Fibroblast of pulmonary artery (primary cell): ENCODE data around the gene BANP.
"Not testable (repeated sequence)": the region's sequence is repeated elsewhere in the genome, so short reads cannot be mapped to it uniquely, and the experiment has no call there.

Experiments
- DNase-seq: peaks from one replicate; pipeline ENCODE4 v3.0.0-alpha.2; 2010; ENCODE audit warnings: low read depth
- H3K4me3 ChIP-seq: replicated peaks from 2 replicates; pipeline ENCODE4 v1.5.1; 2011; ENCODE audit warnings: low read depth, mild to moderate bottlenecking, control low read depth, low read length, moderate library complexity
- TF ChIP-seq, protein P1 (sequence below): IDR thresholded peaks from 2 replicates; pipeline ENCODE4 v1.5.1; 2011; ENCODE audit warnings: mild to moderate bottlenecking, control low read depth, low read length, inconsistent platforms; ENCODE audit errors: missing control alignments

Gene BANP

DNA sequence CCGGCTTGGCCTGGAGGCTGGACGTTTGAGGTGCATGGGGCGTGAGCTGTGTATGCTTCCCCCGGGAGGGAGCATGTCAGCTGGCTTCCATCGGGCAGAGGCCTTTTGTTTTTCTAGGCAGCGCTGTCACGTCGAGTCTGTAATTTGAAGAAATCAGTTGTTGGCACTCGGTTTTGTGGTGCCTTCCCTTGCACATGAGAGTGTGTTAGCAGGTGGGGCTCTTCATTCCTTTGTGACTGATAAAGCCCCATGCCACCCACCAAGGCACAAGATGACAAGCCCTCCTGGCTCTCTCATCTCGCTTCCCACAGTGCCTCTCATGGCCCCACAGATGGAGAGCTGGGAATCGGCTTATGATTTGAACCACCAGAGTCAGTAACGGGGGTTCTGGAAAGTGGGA lies 72.1 kb downstream of the BANP start:
- H3K4me3 ChIP-seq, result no peak overlapping the region
- DNase-seq, result no peak
- TF ChIP-seq, protein P1, sequence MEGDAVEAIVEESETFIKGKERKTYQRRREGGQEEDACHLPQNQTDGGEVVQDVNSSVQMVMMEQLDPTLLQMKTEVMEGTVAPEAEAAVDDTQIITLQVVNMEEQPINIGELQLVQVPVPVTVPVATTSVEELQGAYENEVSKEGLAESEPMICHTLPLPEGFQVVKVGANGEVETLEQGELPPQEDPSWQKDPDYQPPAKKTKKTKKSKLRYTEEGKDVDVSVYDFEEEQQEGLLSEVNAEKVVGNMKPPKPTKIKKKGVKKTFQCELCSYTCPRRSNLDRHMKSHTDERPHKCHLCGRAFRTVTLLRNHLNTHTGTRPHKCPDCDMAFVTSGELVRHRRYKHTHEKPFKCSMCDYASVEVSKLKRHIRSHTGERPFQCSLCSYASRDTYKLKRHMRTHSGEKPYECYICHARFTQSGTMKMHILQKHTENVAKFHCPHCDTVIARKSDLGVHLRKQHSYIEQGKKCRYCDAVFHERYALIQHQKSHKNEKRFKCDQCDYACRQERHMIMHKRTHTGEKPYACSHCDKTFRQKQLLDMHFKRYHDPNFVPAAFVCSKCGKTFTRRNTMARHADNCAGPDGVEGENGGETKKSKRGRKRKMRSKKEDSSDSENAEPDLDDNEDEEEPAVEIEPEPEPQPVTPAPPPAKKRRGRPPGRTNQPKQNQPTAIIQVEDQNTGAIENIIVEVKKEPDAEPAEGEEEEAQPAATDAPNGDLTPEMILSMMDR, result no peak

DNA sequence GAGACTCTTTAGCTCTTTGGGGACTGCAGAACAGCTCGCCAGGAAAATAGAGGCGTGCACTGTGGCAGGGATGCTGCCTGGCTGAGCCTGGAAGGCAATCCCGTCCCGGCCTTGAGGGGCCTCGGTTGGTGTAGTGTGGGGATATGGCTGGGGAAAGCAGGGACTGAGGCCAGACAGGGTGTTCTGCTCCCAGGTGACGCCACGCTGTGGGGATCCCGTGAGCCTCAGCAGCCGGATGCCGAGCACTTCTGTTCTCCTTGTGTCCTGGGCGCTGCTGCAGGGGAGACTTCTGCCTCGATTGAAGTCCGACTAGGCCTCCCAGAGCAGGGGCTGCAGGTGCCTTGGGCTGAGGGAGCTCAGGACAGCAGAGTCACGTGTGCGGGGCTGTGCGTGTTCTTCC lies 72.6 kb downstream of the BANP start:
- H3K4me3 ChIP-seq, result no peak overlapping the region
- TF ChIP-seq, protein P1, result no peak
- DNase-seq, result no peak

DNA sequence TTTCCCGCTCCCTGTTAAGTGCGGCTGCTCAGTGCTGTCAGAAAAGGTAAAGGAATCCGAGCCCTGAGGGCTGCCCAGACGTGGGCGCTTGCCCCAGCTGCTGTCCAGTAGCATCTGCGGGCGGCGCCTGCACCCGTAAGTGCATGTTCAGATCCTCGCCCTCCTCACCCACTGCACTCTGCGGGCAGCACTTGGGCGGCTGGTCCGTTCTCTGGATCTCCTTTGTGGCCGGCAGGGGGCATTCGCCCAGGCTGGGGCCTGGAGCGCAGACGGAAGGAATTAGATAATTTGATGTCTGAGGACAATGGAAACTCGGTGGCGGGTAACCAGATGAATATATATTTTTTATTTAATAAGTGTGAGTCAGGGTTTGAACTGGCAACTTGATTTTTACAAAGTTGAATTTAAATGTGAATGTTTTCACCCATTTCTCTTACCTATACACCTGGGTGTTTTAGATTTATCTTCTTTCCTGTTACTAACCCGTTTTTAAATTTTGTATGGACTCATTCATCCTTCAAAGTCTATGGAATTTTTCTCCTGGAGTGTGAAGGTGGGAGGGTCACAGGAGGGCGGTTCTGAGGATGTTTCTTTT lies 73.4 kb downstream of the BANP start:
- TF ChIP-seq, protein P1, result peak; percentile 58
- DNase-seq, result peak; percentile 63
- H3K4me3 ChIP-seq, result not testable (repeated sequence)

DNA sequence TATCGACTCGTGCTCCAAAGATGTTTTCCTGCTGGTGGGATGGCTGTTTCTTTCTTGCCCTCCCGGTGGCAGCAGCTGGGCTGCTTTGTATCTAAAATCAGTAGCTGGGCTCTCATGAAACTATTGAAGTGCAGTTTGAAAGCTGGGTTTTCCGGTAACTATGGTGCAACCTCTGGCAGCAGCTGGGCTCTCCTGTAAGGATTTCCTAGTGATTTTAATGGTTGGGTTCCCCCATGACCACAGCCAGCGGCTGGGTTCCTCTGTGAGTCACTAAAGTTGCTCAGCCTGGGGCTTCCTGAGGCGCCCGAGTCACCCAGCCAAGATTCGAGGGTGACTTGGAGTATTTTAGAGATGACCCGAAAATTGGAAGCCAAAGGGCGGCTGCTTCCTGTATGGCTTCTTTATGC lies 73.9 kb downstream of the BANP start:
- DNase-seq, result peak; percentile 83
- TF ChIP-seq, protein P1, result peak; percentile 43
- H3K4me3 ChIP-seq, result peak overlapping the region; percentile 10

DNA sequence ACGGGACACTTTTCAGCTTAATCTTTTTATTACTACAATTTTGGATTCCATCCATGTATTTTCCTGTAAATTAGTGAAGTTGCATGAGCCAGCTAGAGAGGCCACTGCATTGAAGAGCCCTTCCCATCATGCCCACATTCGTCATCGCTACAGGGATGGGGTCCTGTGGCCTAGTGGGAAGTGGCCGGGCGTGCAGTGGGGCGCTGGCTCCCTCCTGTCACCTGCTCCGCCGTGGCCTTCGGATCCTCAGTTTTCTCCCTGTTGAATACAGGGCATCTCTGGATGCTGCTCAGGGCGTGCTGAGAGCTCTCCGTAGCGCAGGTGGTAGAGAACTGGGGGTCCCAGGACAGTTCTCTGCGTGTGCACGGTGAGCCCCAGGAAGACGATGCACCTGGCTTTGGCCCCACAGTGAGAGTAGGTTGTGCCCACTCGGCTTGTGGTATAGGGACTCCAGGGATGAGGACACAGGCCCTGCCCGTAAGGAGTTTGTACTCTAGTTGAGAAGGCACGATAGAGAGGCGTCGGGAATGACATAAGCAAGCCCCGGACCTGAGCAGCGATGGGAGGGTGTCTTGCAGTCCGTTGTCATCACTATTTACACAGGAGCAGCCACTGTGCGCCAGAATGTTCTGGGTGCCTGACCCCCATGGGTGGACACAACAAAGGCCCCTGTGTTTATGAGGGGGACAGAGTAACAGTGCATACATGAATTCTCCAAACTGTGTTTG lies 74.8 kb downstream of the BANP start:
- DNase-seq, H3K4me3 ChIP-seq: not testable (repeated sequence)

DNA sequence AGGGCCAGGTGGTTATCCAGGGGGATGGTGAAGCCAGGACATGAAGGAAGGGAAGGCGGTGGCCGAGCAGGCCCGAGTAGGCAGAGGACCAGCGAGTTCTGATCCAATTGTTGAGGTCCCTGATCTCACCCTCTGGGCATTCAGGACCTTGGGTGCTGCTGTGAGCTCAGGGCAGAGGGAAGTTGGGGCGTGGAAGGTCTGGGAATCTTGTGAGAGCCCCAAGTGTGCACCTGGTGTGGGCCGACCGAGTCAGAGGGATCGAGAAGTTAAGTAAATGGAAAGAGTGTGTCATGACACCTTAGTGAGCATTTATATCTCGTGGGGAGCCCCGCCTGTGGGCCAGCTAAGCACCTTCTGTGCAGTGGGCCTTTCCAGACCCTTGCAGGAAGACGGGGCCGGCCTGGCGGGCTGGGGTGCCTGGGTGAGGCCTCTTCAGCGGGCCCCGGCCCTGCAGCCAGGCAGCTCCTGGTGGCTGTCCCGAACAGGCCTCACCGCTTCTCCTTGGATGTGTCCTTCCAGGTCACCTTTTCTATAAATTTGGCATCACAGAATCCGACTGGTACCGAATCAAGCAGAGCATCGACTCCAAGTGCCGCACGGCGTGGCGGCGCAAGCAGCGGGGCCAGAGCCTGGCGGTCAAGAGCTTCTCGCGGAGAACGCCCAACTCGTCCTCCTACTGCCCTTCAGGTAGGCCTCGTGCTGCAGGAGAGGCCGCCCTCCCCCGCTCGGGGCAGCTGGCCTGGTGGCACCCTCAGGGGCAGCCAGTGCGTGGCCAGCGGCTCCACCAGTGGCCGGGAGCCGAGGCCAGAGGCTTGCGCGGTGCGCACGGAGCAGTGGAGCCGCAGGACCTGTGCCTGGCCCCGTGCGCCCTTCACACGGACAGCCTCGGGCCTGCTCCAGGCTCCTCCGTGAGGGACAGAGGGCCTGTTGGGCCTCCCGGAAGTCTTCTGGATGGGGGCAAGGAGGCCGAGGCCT lies 76.0 kb downstream of the BANP start:
- no peak for DNase-seq
- no peak overlapping the region for H3K4me3 ChIP-seq
- TF ChIP-seq, protein P1, result no peak

DNA sequence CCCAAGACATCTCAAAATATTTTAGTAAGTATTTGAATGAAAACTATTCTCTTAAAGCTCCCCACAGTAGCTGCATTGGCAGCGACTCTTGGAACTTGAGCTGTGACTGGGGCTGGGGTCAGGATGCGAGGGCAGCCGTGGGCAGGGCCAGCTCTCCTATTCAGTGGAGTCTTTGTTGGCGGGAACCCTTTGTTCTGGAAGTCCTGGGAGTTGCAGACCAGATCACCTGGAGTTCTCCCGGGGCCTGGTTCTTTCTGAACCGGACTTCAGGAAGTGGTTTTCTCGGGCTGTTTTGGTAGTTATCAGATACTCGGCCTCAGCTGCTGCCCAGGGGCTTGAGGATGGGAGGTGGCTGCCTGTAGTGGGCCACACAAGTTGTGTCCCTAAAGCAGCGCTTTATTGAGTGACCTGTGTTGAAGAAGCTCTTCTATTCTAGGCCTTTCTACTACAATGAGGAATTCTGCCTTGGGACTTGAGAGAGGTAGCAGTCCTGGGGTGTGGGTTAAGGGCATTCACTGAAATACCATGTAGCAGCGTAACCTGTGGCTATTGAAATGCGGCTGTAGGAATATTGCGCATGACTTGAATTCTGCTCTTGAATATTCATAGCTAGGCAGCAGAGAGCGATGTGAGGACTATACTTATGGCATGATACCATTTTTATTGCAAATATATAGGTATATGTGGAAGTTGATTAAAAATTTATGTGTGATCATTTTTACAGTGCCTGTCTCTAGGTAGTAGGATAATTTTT lies 77.1 kb downstream of the BANP start:
- not testable (repeated sequence) for DNase-seq, H3K4me3 ChIP-seq
